Measurements from ENCODE around the gene TBC1D17. TPM values are rescaled to one million over a fixed set of nuclear protein-coding genes. Genes with fewer than 3 reads are reported as not detected.

The TBC1D17 gene
- total and polyA plus RNA-seq, 10 of the 15 experiments (the other 5 are each of a cell fraction or from before 2014, with no cell fraction given), result 0.42 to 20.4 (median 11.2) TPM

DNA sequence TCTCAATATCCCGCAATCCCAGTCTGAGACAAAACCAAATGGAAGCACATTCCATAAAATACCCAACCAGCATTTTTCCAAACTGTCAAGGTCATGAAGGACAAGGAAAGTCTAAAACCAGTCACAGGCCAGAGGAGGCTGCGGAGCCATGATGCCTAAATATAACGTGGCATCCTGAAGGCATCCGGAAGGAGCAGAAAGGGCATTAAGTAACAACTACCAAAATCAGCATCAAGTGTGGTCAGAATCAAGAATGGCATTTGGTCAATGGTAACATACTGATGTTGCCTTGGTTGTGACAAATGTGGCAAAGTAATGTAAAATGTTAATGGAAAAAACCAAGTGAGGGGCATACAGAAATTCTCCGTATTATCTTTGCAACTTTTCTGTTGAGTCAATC, 48.0 kb downstream of the TBC1D17 start:
- intact Hi-C loops (cut with micrococcal nuclease; ENCODE audit: unreplicated experiment) (loop anchor here (5.0 kb wide), 1 partner anchor 48 kb away; the partner anchor contains the start of genes AKT1S1 and TBC1D17), in situ Hi-C loops (cut with MboI) (no loop called here)
- FAIRE-seq (no peak), ATAC-seq (no peak), DNase-seq (ENCODE audit: low read depth, low spot score) (no peak)
- peak overlapping the region; percentile 33; the same call in 1 of the 2 replicates for H3K9ac ChIP-seq (ENCODE audit: control insufficient read depth, insufficient read depth, low read length)
- no peaks in the 10 kb centered on the region for H3K9me3 ChIP-seq (replicated peaks; ENCODE audit: control insufficient read depth, insufficient read depth, low read length)
- H3K4me3 ChIP-seq, result peak overlapping the region; percentile 59; the same call in 1 of the 2 replicates
- WGBS (ENCODE audit: insufficient coverage, insufficient replicate concordance, low lambda C conversion rate, missing lambda C conversion rate), result over 99% methylated on average over 5 of the region's 5 CpGs
- RAD21 ChIA-PET (ENCODE audit: unreplicated experiment), result interaction anchor here (5.0 kb wide), 1 partner anchor 30 kb away, joined by 66 read pairs; the partner anchor contains the start of gene IL4I1
- peaks cover 96% of the 10 kb centered on the region for H3K79me2 ChIP-seq (ENCODE audit: control insufficient read depth, insufficient read depth, low read length)
- POLR2A ChIA-PET, result interaction anchor here (0.6 to 5.8 kb wide), 2 partner anchors 25 to 29 kb away, joined by 3 to 113 read pairs; partner anchors contain the start of gene IL4I1
- peaks cover 43% of the 10 kb centered on the region for H3K4me1 ChIP-seq (ENCODE audit: control insufficient read depth, insufficient read depth, low read length)
- no peaks in the 10 kb centered on the region for H4K20me1 ChIP-seq (ENCODE audit: control insufficient read depth, insufficient read depth)
- H3K27me3 ChIP-seq (replicated peaks in 1 of 2; ENCODE audit: control insufficient read depth in 2 of 2, insufficient read depth in 2 of 2, low read length in 1 of 2), result no peaks in the 10 kb centered on the region
- no peak overlapping the region for H2AFZ ChIP-seq (ENCODE audit: control insufficient read depth, low read depth, low read length)
- SMC1A ChIA-PET (ENCODE audit: uncharacterized antibody, unreplicated experiment), result interaction anchor here (4.8 kb wide), 1 partner anchor 31 kb away, joined by 78 read pairs; the partner anchor contains the start of gene IL4I1
- no peak for TF ChIP-seq RELA (IDR thresholded peaks at IDR 0.05; ENCODE audit: borderline replicate concordance, partially characterized antibody)
- H3K27ac ChIP-seq (ENCODE audit: control insufficient read depth, insufficient read depth), result peak overlapping the region; percentile 45; the same call in 1 of the 2 replicates
- no TSS peak for BruUV-seq (replicated peaks)
- peak overlapping the region; percentile 64; the same call in 1 of the 2 replicates for H3K4me2 ChIP-seq (ENCODE audit: control insufficient read depth, insufficient read depth)
- CTCF ChIA-PET, result no interaction called here
- peaks cover 13 to 30% of the 10 kb centered on the region in 2 experiments for H3K36me3 ChIP-seq (ENCODE audit: control insufficient read depth in 2 of 2, insufficient read depth in 2 of 2, low read length in 1 of 2)

DNA sequence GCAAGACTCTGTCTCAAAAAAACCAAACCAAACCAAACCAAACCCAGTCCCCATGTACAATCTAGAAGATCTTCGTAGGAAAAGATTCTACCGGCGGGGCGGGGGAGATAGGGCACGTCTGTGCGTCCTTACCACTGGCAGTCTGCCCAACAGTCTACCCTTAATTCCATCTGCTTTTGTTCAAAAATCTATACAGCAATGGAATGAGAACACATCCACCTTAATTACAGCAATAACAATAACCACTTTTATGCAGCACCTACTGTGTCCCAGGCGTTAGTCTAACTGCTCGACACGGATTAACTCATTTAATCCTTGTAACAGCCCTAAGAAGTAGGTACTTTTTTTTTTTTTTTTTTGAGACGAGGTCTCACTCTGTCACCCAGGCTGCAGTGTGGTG, 49.0 kb downstream of the TBC1D17 start:
- intact Hi-C loops (cut with micrococcal nuclease; ENCODE audit: unreplicated experiment), result loop anchor here (5.0 kb wide), 1 partner anchor 49 kb away; the partner anchor contains the start of genes AKT1S1 and TBC1D17
- DNase-seq (ENCODE audit: low read depth, low spot score), result no peak
- H2AFZ ChIP-seq (ENCODE audit: control insufficient read depth, low read depth, low read length), result no peak overlapping the region
- ChIA-PET CTCF (interaction anchor here (1.8 to 2.6 kb wide), 2 partner anchors 9 to 18 kb away, joined by 5 to 19 read pairs; no protein-coding TSS in a partner anchor), RAD21 (ENCODE audit: unreplicated experiment) (interaction anchor here (3.1 to 5.0 kb wide), 3 partner anchors 14 to 36 kb away, joined by 10 to 66 read pairs (median 40); partner anchors contain the start of gene IL4I1), SMC1A (ENCODE audit: uncharacterized antibody, unreplicated experiment) (interaction anchor here (4.8 kb wide), 2 partner anchors 14 to 32 kb away, joined by 48 to 78 read pairs; partner anchors contain the start of gene IL4I1), POLR2A (interaction anchor here (0.6 to 5.8 kb wide), 6 partner anchors 9 to 74 kb away, joined by 3 to 113 read pairs (median 10); partner anchors contain the start of gene IL4I1)
- BruUV-seq (replicated peaks), result no TSS peak
- H3K36me3 ChIP-seq (ENCODE audit: control insufficient read depth in 2 of 2, insufficient read depth in 2 of 2, low read length in 1 of 2), result peaks cover 15 to 25% of the 10 kb centered on the region in 2 experiments; a peak in 3 of 4 replicates
- no peaks in the 10 kb centered on the region for H3K9me3 ChIP-seq (replicated peaks; ENCODE audit: control insufficient read depth, insufficient read depth, low read length)
- H3K4me3 ChIP-seq, result peak overlapping the region; percentile 92; the same call in 1 of the 2 replicates
- in situ Hi-C loops (cut with MboI), result no loop called here
- H3K79me2 ChIP-seq (ENCODE audit: control insufficient read depth, insufficient read depth, low read length), result peaks cover 95% of the 10 kb centered on the region
- peaks cover 37% of the 10 kb centered on the region for H3K4me1 ChIP-seq (ENCODE audit: control insufficient read depth, insufficient read depth, low read length)
- no peaks in the 10 kb centered on the region for H4K20me1 ChIP-seq (ENCODE audit: control insufficient read depth, insufficient read depth)
- peak overlapping the region; percentile 97 for H3K4me2 ChIP-seq (ENCODE audit: control insufficient read depth, insufficient read depth)
- TF ChIP-seq, protein P1, sequence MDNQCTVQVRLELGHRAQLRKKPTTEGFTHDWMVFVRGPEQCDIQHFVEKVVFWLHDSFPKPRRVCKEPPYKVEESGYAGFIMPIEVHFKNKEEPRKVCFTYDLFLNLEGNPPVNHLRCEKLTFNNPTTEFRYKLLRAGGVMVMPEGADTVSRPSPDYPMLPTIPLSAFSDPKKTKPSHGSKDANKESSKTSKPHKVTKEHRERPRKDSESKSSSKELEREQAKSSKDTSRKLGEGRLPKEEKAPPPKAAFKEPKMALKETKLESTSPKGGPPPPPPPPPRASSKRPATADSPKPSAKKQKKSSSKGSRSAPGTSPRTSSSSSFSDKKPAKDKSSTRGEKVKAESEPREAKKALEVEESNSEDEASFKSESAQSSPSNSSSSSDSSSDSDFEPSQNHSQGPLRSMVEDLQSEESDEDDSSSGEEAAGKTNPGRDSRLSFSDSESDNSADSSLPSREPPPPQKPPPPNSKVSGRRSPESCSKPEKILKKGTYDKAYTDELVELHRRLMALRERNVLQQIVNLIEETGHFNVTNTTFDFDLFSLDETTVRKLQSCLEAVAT (IDR thresholded peaks at IDR 0.05), result 0 out of 2 replicates have a peak, but pooled peaks have one; percentile 45
- no peak for TF ChIP-seq SUPT20H (IDR thresholded peaks at IDR 0.05; ENCODE audit: borderline replicate concordance, control insufficient read depth, low read depth, low read length)
- TF ChIP-seq ZNF274 (IDR thresholded peaks at IDR 0.05; ENCODE audit: insufficient read depth, insufficient read length), result no peak
- H3K9ac ChIP-seq (ENCODE audit: control insufficient read depth, insufficient read depth, low read length), result no peak overlapping the region; the same call in 1 of the 2 replicates
- H3K27me3 ChIP-seq (replicated peaks in 1 of 2; ENCODE audit: control insufficient read depth in 2 of 2, insufficient read depth in 2 of 2, low read length in 1 of 2), result no peaks in the 10 kb centered on the region
- FAIRE-seq, result no peak
- WGBS (ENCODE audit: insufficient coverage, insufficient replicate concordance, low lambda C conversion rate, missing lambda C conversion rate), result 97% methylated on average over 9 of the region's 10 CpGs
- ATAC-seq, result no peak
- no peak overlapping the region for H3K27ac ChIP-seq (ENCODE audit: control insufficient read depth, insufficient read depth)
